Gastrocnemius medialis (tissue), 4 donors: ENCODE measurements around the gene EIF4E2. TPM values are rescaled to one million over a fixed set of nuclear protein-coding genes. Genes with fewer than 3 reads are reported as not detected.

Experiments
- ATAC-seq, 2 donors: fragments of 150-250 bp; one replicate each; pipeline ENCODE4 v1.9.1; 2016
- DNase-seq, 2 donors: peaks; one replicate each; pipeline ENCODE4 v3.0.0-alpha.2; 2019
- H3K27ac ChIP-seq, 4 donors: fragments of 200-600 bp; sonication (generic); 1 replicate in 1 of 4; 2 replicates in 3 of 4; pipeline ENCODE4 v1.5.1; 2016 to 2018; ENCODE audit warnings: mild to moderate bottlenecking in 2 of 4, moderate library complexity in 1 of 4
- H3K27me3 ChIP-seq, 3 donors: fragments of 200-600 bp; sonication (generic) in 2 of 3; 1 replicate in 1 of 3; 2 replicates in 2 of 3; pipeline versions ENCODE4 v1.5.1 to v1.6.0; 2016 to 2019; ENCODE audit warnings: mild to moderate bottlenecking in 1 of 3, moderate library complexity in 1 of 3
- H3K36me3 ChIP-seq, 2 donors: fragments of 200-600 bp; sonication (generic) in 1 of 2; one replicate each; pipeline ENCODE4 v1.5.1; 2017 to 2018
- H3K4me1 ChIP-seq, 2 donors: fragments of 200-600 bp; sonication (generic) in 1 of 2; one replicate each; pipeline ENCODE4 v1.5.1; 2016 to 2017; ENCODE audit warnings: mild to moderate bottlenecking in 2 of 2
- H3K4me3 ChIP-seq, 4 donors: fragments of 200-600 bp; sonication (generic) in 3 of 4; 1 replicate in 1 of 4; 2 replicates in 3 of 4; pipeline ENCODE4 v1.5.1; 2016 to 2019; ENCODE audit warnings: mild to moderate bottlenecking in 2 of 4
- H3K9me3 ChIP-seq, 3 donors: fragments of 200-600 bp; sonication (generic) in 2 of 3; 1 replicate in 1 of 3; 2 replicates in 2 of 3; pipeline ENCODE4 v1.5.1; 2016 to 2019
- CTCF ChIP-seq, 5 experiments: fragments of 450-650 bp in 3 of 5; fragments of 200-600 bp in 2 of 5; sonication (generic) in 2 of 5; IDR thresholded peaks in 4 of 5; conservative IDR thresholded peaks in 1 of 5; 1 replicate in 4 of 5; 2 replicates in 1 of 5; pipeline ENCODE4 v1.5.1; 2016 to 2019; ENCODE audit warnings: antibody characterized with exemption in 5 of 5, mild to moderate bottlenecking in 3 of 5, moderate library complexity in 3 of 5
- POLR2A ChIP-seq, 2 donors: fragments of 450-650 bp; IDR thresholded peaks; one replicate each; pipeline ENCODE4 v1.6.1; 2017; ENCODE audit warnings: antibody characterized with exemption in 2 of 2, mild to moderate bottlenecking in 2 of 2, moderate library complexity in 2 of 2
- in situ Hi-C, 4 donors: fragments of 200-750 bp; cut with MboI; loops; one replicate each; pipeline versions ENCODE4 v1.15.0 to v1.8.0; 2017; ENCODE audit warnings: low sequenced_read_pairs in 4 of 4
- intact Hi-C: fragments of 100-400 bp; cut with DNase I; formaldehyde crosslinking; loops from one replicate; pipeline ENCODE4 v1.15.1; 2023; ENCODE audit warnings: low total_unique reads
- total RNA-seq, 4 donors: library from RNA; depleted of rRNA; stranded (reverse); fragments of >200 nt; gene quantifications; one replicate each; pipeline versions ENCODE4 v1.1.0 to v1.2.3, GENCODE V29; 2016

The EIF4E2 gene
- total RNA-seq, 4 donors from 2014 or later = 57.9 to 111 (median 71.2) TPM

GRCh38 chr2:232544674-232545073 lies 5.8 kb upstream of the EIF4E2 start:
- H3K27me3 ChIP-seq = no peaks in the 10 kb centered on the region
- no peak for TF ChIP-seq POLR2A (IDR thresholded peaks at IDR 0.05)
- no peak overlapping the region for H3K4me3 ChIP-seq
- intact Hi-C loops = no loop called here
- H3K9me3 ChIP-seq = no peaks in the 10 kb centered on the region
- H3K4me1 ChIP-seq = peaks cover 14 to 28% of the 10 kb centered on the region in 2 donors
- peak overlapping the region in 2 of 4 donors; percentile 39 to 45 for H3K27ac ChIP-seq
- no peak for DNase-seq
- in situ Hi-C loops = no loop called here
- H3K36me3 ChIP-seq = no peaks in the 10 kb centered on the region
- ATAC-seq = no peak

GRCh38 chr2:232545511-232546375 lies 4.7 kb upstream of the EIF4E2 start:
- H3K4me3 ChIP-seq = no peak overlapping the region
- TF ChIP-seq CTCF (IDR thresholded peaks at IDR 0.05 in 4 of 5, conservative IDR thresholded peaks at IDR 0.05 in 1 of 5) (no peak), POLR2A (IDR thresholded peaks at IDR 0.05) (no peak)
- intact Hi-C loops = no loop called here
- H3K27me3 ChIP-seq = no peaks in the 10 kb centered on the region
- in situ Hi-C loops = no loop called here
- ATAC-seq = no peak
- peak overlapping the region in 2 of 4 donors; percentile 39 to 45 for H3K27ac ChIP-seq
- no peaks in the 10 kb centered on the region for H3K9me3 ChIP-seq
- H3K36me3 ChIP-seq = no peaks in the 10 kb centered on the region
- DNase-seq = no peak
- peaks cover 13 to 26% of the 10 kb centered on the region in 2 donors for H3K4me1 ChIP-seq

GRCh38 chr2:232547991-232548390 lies 2.5 kb upstream of the EIF4E2 start:
- H3K4me3 ChIP-seq = no peak overlapping the region
- peaks cover 0 to 9% of the 10 kb centered on the region in 2 donors for H3K36me3 ChIP-seq
- no peak for DNase-seq
- H3K27ac ChIP-seq = no peak overlapping the region
- intact Hi-C loops = no loop called here
- no peak for ATAC-seq
- in situ Hi-C loops = no loop called here
- no peaks in the 10 kb centered on the region for H3K27me3 ChIP-seq
- TF ChIP-seq POLR2A (IDR thresholded peaks at IDR 0.05) = no peak
- H3K4me1 ChIP-seq = peaks cover 26 to 32% of the 10 kb centered on the region in 2 donors
- no peaks in the 10 kb centered on the region for H3K9me3 ChIP-seq

- Histone ChIP-seq H3K36me3 (peaks cover 0 to 16% of the 10 kb centered on the region in 2 donors), H3K27ac (peak overlapping the region; percentile 95 to 100 (median 99)), H3K4me1 (peaks cover 40 to 46% of the 10 kb centered on the region in 2 donors), H3K9me3 (no peaks in the 10 kb centered on the region), H3K27me3 (no peaks in the 10 kb centered on the region), H3K4me3 (peak overlapping the region; percentile 70 to 100 (median 92))
- DNase-seq = no peak
- TF ChIP-seq POLR2A (IDR thresholded peaks at IDR 0.05) = no peak
- TF ChIP-seq CTCF (IDR thresholded peaks at IDR 0.05 in 4 of 5, conservative IDR thresholded peaks at IDR 0.05 in 1 of 5) = no peak
- intact Hi-C loops (loop anchor here (2.0 kb wide), 2 partner anchors 23 to 25 kb away; partner anchors contain the start of gene CHRND), in situ Hi-C loops (no loop called here)
- peak in 1 of 2 donors; percentile 52 for ATAC-seq
These were observed 685 bp upstream of the EIF4E2 start for GRCh38 chr2:232549655-232550353.

- in situ Hi-C loops (no loop called here), intact Hi-C loops (loop anchor here (2.0 kb wide), 2 partner anchors 24 kb away; partner anchors contain the start of gene CHRND)
- H3K27me3 ChIP-seq = no peaks in the 10 kb centered on the region
- peak overlapping the region; percentile 95 to 100 (median 99) for H3K27ac ChIP-seq
- TF ChIP-seq CTCF (IDR thresholded peaks at IDR 0.05 in 4 of 5, conservative IDR thresholded peaks at IDR 0.05 in 1 of 5) = no peak
- no peak for TF ChIP-seq POLR2A (IDR thresholded peaks at IDR 0.05)
- no peaks in the 10 kb centered on the region for H3K9me3 ChIP-seq
- H3K36me3 ChIP-seq = peaks cover 0 to 16% of the 10 kb centered on the region in 2 donors
- DNase-seq = no peak
- peak overlapping the region; percentile 70 to 100 (median 92) for H3K4me3 ChIP-seq
- peak in 1 of 2 donors; percentile 30 for ATAC-seq
- H3K4me1 ChIP-seq = peaks cover 46 to 54% of the 10 kb centered on the region in 2 donors
These were observed 755 bp downstream of the EIF4E2 start for GRCh38 chr2:232551250-232551638.
